Measurements from ENCODE around the gene SIN3A. TPM values are rescaled to one million over a fixed set of nuclear protein-coding genes. Genes with fewer than 3 reads are reported as not detected.

SIN3A gene
- total RNA-seq, 4 donors from 2014 or later, result 51.4 to 146 (median 84.2) TPM

GRCh38 chr15:75366163-75366562, 85.3 kb downstream of the SIN3A start:
- no peaks in the 10 kb centered on the region for H3K9me3 ChIP-seq
- H3K27ac ChIP-seq, result no peak overlapping the region
- H3K4me1 ChIP-seq, result peaks cover 13 to 18% of the 10 kb centered on the region in 2 donors
- H3K27me3 ChIP-seq, result no peaks in the 10 kb centered on the region
- H3K4me3 ChIP-seq (replicated peaks in 1 of 3), result no peak overlapping the region
- intact Hi-C loops (cut with DNase I), result loop anchor here (5.0 to 10.0 kb wide), 3 partner anchors 86 to 316 kb away; partner anchors contain the start of gene SIN3A
- WGBS, 2 donors, result 96% methylated on average over 3 of the region's 3 CpGs
- H3K36me3 ChIP-seq, result peaks cover 11 to 47% of the 10 kb centered on the region in 2 donors
- DNase-seq, result no peak
- TF ChIP-seq POLR2A (IDR thresholded peaks at IDR 0.05), result no peak
- TF ChIP-seq, protein P1, sequence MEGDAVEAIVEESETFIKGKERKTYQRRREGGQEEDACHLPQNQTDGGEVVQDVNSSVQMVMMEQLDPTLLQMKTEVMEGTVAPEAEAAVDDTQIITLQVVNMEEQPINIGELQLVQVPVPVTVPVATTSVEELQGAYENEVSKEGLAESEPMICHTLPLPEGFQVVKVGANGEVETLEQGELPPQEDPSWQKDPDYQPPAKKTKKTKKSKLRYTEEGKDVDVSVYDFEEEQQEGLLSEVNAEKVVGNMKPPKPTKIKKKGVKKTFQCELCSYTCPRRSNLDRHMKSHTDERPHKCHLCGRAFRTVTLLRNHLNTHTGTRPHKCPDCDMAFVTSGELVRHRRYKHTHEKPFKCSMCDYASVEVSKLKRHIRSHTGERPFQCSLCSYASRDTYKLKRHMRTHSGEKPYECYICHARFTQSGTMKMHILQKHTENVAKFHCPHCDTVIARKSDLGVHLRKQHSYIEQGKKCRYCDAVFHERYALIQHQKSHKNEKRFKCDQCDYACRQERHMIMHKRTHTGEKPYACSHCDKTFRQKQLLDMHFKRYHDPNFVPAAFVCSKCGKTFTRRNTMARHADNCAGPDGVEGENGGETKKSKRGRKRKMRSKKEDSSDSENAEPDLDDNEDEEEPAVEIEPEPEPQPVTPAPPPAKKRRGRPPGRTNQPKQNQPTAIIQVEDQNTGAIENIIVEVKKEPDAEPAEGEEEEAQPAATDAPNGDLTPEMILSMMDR (IDR thresholded peaks at IDR 0.05), result no peak

- no peaks in the 10 kb centered on the region for H3K27me3 ChIP-seq
- no peak overlapping the region for H3K27ac ChIP-seq
- DNase-seq, result no peak
- peaks cover 12 to 18% of the 10 kb centered on the region in 2 donors for H3K4me1 ChIP-seq
- WGBS, 2 donors, result 87 to 97% methylated on average over 6 of the region's 6 CpGs
- TF ChIP-seq POLR2A (IDR thresholded peaks at IDR 0.05), result no peak
- TF ChIP-seq, protein P1 (IDR thresholded peaks at IDR 0.05), result no peak
- no peaks in the 10 kb centered on the region for H3K9me3 ChIP-seq
- intact Hi-C loops (cut with DNase I), result loop anchor here (5.0 to 10.0 kb wide), 3 partner anchors 87 to 317 kb away; partner anchors contain the start of gene SIN3A
- H3K4me3 ChIP-seq (replicated peaks in 1 of 3), result no peak overlapping the region
- peaks cover 11 to 40% of the 10 kb centered on the region in 2 donors for H3K36me3 ChIP-seq
Measured at GRCh38 chr15:75364881-75365280, 86.6 kb downstream of the SIN3A start.

DNA sequence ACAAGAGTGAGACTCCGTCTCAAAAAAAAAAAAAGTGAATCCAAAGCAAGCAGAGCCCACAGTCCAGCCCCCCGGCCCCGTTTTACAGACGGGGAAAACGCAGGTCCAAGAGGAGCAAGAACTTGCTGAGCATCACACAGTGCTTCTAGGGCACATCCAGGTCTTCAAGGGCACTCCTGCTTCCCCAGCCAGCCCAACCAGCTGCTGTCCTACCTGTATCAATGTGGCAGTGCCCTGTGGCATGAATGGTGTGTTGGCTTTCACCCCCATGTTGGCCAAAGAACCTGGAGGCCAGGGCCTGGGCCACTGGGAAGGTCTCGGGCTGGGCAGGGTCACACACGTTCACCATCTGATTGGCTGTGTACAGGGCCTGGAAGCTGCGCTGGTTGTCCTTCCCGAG, 87.7 kb downstream of the SIN3A start:
- WGBS, 2 donors, result 89 to 93% methylated on average over 9 of the region's 9 CpGs
- no peak overlapping the region for H3K27ac ChIP-seq
- DNase-seq, result no peak
- intact Hi-C loops (cut with DNase I), result loop anchor here (10.0 kb wide), 1 partner anchor 291 kb away; no protein-coding TSS in a partner anchor
- peaks cover 19 to 48% of the 10 kb centered on the region in 2 donors for H3K36me3 ChIP-seq
- H3K27me3 ChIP-seq, result no peaks in the 10 kb centered on the region
- H3K9me3 ChIP-seq, result no peaks in the 10 kb centered on the region
- no peak for TF ChIP-seq POLR2A (IDR thresholded peaks at IDR 0.05)
- no peak overlapping the region for H3K4me3 ChIP-seq (replicated peaks in 1 of 3)
- peaks cover 1 to 7% of the 10 kb centered on the region in 2 donors for H3K4me1 ChIP-seq

DNA sequence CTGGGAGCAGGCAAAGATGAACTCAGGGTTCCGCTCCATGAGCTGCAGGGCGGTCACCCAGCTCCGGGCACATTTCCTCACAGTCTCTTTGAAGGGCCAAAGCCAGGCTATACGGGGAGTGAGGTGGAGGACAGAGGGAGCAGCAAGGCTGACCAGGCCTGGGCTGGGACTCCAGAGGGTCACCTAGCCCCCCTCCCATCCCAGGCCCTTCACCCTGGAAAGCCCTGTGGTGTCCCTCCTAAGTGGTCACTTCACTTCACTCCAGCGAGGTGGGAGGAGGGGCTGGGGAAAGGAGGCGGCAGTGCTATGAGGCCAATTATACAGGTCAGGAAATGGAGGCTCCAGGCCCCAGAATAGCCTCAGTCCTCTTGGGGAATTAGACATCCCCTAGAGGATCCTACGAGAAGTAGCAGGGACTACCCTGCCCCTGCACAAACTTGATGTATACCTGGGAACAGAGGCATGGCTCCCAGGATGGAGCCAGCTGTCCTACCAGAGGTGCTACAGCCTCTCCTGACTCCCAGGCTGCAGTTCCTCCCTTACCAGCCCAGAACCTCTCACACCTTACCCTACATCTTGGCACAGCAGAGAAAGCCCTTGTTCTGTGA, 88.7 kb downstream of the SIN3A start:
- intact Hi-C loops (cut with DNase I), result loop anchor here (10.0 kb wide), 1 partner anchor 292 kb away; no protein-coding TSS in a partner anchor
- H3K27me3 ChIP-seq, result no peaks in the 10 kb centered on the region
- H3K27ac ChIP-seq, result no peak overlapping the region
- no peak for DNase-seq
- no peaks in the 10 kb centered on the region for H3K9me3 ChIP-seq
- TF ChIP-seq POLR2A (IDR thresholded peaks at IDR 0.05), result no peak
- TF ChIP-seq, protein P1 (IDR thresholded peaks at IDR 0.05), result no peak
- H3K36me3 ChIP-seq, result peaks cover 22 to 50% of the 10 kb centered on the region in 2 donors
- peaks cover 0 to 7% of the 10 kb centered on the region in 2 donors for H3K4me1 ChIP-seq
- no peak overlapping the region for H3K4me3 ChIP-seq (replicated peaks in 1 of 3)
- 67 to 83% methylated on average over 3 to 7 of the region's 7 CpGs for WGBS, 2 donors

GRCh38 chr15:75361989-75362641, 89.4 kb downstream of the SIN3A start:
- Histone ChIP-seq H3K27me3 (no peaks in the 10 kb centered on the region), H3K4me1 (peaks cover 0 to 1% of the 10 kb centered on the region in 2 donors), H3K9me3 (no peaks in the 10 kb centered on the region), H3K36me3 (peaks cover 22 to 50% of the 10 kb centered on the region in 2 donors), H3K4me3 (replicated peaks in 1 of 3) (no peak overlapping the region), H3K27ac (no peak overlapping the region)
- DNase-seq, result no peak
- WGBS, 2 donors, result 88 to 98% methylated on average over 6 to 7 of the region's 13 CpGs
- TF ChIP-seq, protein P1 (IDR thresholded peaks at IDR 0.05), result no peak
- no peak for TF ChIP-seq POLR2A (IDR thresholded peaks at IDR 0.05)
- intact Hi-C loops (cut with DNase I), result loop anchor here (10.0 kb wide), 1 partner anchor 293 kb away; no protein-coding TSS in a partner anchor
